Transverse colon (tissue), 3 donors: ENCODE measurements around the gene NOP56.

Experiments
- POLR2A ChIP-seq: fragments of 450-650 bp; IDR thresholded peaks from one replicate; pipeline ENCODE4 v1.6.1; 2016; ENCODE audit warnings: antibody characterized with exemption, mild to moderate bottlenecking, moderate library complexity
- TF ChIP-seq, protein P1 (sequence below), 5 experiments: fragments of 200-600 bp in 3 of 5; fragments of 450-650 bp in 2 of 5; sonication (generic) in 3 of 5; IDR thresholded peaks; 1 replicate in 2 of 5; 2 replicates in 3 of 5; pipeline ENCODE4 v1.5.1; 2016 to 2017; ENCODE audit warnings: antibody characterized with exemption in 5 of 5, inconsistent platforms in 3 of 5, mild to moderate bottlenecking in 2 of 5, moderate library complexity in 1 of 5

DNA sequence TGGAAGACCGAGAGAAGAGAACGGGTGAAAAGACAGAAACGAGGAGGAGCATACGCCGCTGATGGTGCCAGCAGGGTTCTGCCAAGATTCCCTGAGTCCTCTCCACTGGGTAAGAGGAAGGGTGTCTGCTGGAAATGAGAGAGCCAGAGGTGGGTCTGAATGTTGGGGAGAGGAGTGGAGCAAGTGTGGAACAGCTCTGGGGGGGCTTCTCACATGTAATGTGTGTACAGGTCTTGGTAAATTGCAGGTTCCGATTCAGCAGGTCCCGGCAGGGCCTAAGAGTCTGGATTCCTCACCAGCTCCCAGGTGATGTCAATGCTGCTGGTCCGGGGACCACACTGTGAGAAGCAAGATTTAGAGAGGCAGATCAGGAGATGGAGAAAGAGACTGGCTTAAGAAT, 38.7 kb downstream of the NOP56 start:
- TF ChIP-seq POLR2A = no peak
- TF ChIP-seq, protein P1, sequence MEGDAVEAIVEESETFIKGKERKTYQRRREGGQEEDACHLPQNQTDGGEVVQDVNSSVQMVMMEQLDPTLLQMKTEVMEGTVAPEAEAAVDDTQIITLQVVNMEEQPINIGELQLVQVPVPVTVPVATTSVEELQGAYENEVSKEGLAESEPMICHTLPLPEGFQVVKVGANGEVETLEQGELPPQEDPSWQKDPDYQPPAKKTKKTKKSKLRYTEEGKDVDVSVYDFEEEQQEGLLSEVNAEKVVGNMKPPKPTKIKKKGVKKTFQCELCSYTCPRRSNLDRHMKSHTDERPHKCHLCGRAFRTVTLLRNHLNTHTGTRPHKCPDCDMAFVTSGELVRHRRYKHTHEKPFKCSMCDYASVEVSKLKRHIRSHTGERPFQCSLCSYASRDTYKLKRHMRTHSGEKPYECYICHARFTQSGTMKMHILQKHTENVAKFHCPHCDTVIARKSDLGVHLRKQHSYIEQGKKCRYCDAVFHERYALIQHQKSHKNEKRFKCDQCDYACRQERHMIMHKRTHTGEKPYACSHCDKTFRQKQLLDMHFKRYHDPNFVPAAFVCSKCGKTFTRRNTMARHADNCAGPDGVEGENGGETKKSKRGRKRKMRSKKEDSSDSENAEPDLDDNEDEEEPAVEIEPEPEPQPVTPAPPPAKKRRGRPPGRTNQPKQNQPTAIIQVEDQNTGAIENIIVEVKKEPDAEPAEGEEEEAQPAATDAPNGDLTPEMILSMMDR (IDR thresholded peaks at IDR 0.05) = no peak
